HG03280 (cell line): ENCODE results near the gene NKTR.

Experiments used
- ATAC-seq: cut with Tn5 transposase; IDR thresholded peaks from one replicate; pipeline ENCODE4 v1.9.1; 2021; ENCODE audit warnings: mild to moderate bottlenecking, moderate library complexity; ENCODE audit not compliant: unreplicated experiment

The NKTR gene

DNA sequence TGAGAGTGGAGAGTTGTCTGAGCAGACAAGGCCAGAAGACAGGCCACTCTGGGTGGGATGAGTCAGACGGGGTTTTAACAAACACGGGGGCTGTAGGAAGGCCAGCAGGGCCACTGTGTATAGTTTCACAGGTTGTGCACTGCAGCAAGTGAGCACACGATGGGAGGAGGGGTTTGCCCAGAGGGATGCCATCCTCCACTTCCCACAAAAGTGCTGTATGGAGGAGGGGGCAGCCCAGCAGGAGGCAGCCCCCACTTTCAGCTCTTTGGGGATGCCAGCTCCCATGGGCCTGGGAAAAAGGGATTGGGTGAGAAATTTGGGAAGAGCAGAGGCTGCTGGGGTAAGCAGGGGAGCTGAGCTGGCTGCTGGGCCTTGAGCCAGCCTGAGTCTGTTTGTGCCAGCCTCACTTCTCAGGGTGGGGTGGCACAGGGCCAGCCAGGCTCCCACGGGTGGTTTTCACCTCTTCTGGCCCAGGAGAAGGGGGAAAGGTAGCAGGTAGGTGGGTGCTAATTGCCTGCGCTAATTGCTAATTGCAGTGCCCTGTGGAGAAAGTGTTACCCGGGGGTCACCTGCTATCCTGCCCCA, 59.7 kb downstream of the NKTR start:
- no peak for ATAC-seq

- ATAC-seq, result no peak
Observed at GRCh38 chr3:42660898-42661297, 60.4 kb downstream of the NKTR start.

DNA sequence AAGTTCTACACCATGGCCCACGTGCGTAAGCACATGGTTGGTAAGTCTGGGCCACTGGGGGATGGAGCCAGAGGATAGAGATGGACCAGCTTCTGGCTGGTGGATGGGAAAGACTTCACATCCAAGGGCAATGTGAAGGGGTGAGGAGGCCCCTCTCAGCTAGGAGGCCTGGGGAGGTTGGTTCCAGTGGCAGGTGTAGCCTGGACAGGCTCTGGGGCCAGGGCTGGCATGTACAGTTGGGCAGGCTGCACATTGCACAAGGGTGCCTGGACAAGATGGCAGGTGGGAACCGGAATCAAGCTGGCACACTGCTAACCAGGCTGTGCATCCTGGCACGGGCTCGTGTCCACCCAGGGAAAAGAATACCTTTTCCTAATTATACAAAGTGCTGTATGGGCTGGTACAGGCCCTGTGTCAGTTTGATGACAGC, 61.1 kb downstream of the NKTR start:
- no peak for ATAC-seq

DNA sequence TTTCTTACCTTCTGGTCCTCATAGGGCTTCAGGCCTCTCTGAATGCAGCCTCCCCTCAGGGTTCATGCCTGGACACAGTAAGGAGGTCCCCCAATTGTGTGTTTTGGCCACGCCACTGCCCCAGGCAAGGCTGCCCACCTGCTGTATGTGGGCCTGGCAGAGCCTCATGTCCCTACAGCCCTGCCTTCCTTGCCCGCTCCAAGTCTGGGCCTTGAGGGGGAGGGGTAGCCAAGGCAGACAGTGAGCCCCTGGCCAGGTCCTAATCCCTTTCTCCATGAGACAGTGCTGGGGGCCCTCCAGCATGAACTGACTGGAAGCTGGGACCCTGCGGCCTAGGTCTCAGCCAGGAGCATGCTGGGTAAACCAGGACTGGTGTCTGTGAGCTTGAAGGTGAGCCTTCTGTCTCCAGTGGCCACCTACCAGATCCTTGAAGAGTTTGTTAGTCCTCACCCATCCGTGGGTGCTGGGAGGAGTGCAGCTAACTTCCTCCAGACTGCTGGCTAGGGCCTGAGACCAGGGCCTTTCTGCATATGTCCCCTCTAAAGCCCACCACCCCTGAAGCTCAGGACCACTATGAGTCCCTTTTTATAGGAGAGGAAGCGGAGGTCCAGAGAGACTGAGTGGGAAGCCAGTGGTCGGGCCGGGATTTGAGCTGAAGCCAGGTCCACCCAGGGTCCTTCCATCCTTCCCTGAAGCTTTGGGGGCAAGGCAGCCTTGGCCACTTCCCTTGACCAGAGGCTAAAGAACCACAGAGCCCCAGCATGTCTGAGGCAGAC, 61.7 kb downstream of the NKTR start:
- ATAC-seq, result no peak

DNA sequence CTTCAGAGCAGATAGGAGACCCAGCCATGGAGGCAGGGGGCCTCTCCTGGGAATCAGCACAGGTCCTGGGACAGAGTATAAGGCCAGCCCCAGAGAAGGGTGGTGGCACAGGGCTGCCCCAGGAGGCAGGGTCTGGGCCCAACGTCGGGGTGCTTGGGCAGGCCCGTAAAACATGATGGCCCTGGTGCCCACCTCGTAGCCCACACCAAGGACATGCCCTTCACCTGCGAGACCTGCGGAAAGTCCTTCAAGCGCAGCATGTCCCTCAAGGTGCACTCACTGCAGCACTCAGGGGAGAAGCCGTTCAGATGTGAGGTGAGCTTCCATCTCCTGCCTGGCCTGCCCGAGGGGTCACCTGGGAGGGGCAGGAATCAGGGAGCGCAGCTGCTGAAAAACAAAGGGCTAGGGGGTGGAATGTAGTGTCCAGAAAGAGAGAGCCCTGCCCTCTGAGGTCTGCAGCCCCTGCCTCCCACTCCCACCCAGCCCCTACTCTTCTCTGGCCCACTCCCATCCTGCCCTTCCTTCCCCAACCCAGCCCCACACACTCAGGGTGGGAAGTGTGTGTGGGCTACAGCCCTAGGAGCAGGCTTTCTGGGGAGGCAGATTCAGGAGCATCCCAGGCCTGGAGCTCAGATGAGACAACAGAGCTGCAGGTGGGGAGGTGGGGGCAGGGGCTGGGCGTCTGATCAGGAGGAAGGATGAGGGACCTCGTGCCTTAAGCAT, 62.5 kb downstream of the NKTR start:
- ATAC-seq, result no peak

DNA sequence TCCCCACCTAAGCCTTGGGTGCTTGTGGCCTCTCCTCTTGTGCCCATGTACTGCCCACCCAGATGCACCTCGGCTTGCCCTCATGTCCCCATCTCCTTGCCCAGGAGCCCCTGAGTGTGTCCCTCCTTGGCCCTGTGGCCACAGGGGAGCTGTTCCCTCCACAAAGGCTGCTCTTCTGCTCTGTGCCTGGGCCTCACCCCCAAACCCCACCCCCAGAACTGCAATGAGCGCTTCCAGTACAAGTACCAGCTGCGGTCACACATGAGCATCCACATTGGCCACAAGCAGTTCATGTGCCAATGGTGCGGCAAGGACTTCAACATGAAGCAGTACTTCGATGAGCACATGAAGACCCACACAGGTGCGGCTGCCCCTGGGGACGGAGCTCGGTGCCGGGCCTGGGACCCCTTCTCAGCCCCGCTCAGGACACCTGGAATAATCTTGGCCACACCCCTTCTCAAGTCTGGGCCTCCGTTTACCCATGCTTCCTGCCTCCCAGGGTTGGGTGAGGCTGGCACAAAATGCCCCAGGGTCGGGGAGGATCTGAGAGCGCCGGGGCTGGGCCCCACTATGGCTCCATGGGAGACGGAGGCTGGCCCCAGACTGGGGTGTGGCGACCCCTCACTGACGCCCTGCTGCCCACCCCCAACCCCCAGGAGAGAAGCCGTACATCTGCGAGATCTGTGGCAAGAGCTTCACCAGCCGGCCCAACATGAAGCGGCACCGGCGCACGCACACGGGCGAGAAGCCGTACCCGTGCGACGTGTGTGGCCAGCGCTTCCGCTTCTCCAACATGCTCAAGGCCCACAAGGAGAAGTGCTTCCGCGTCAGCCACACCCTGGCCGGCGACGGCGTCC, 63.3 kb downstream of the NKTR start:
- no peak for ATAC-seq

GRCh38 chr3:42664438-42664803, 63.9 kb downstream of the NKTR start:
- ATAC-seq, result no peak

GRCh38 chr3:42665050-42665878, 64.8 kb downstream of the NKTR start:
- no peak for ATAC-seq

DNA sequence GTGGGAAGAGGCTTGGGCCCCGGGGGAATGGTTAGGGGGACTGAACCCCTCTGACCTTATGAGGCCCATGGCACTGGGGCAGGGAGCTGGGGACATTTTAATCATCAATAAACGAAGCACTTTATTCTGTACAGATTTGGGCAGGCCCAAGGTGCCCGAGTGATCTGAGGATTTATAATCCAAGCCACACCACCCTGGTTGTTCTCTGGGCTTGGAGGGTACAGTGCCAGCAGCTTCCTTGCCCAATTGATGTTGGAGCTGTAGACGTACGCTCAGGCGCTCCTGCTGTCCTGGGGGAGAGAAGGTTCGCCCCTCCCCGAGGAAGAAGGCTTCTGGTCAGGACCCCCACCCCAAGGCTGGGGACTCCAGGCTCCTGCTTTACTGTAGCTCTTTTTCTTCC, 65.5 kb downstream of the NKTR start:
- ATAC-seq, result no peak

DNA sequence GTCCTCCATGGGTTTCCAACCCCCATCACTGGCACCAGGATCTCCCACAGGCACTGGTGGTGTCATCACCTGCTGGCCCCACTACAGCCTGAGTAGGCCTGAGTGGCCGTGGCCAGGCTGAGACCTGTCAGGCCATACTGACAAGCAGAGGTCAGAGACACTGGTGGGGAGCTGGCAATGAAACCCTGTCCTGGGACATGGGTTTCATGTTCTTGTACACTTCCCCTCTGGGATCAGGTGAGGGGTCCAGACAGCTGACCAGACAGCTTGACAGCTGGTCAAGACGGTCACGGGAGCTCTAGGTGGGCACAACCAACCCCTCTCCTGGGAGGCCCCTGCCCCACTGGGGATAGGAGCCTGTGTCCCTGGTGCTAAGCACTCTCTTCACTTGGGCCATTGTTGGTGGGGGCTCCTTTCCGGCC, 66.1 kb downstream of the NKTR start:
- no peak for ATAC-seq

DNA sequence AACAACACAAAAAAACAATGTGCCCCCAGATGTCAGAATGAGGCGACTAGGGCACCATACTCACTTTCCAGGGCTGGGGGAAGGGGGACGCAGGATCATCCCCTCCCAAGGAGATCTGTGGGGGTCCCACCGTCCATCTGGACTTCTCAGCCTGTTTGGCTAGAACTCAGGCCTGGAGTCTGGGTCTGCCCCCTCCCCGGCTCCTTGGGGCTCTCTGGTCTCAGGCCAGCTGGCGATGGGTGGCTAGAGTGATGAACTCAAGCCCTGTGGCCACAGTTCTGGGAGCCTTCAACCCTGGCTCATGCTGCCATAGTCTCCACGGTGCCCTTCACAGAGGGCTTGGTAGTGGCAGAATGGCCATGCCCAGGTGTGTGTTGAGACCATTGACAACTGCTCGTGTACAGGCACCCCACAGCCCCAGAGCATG, 66.6 kb downstream of the NKTR start:
- no peak for ATAC-seq

- no peak for ATAC-seq
Observed at GRCh38 chr3:42667523-42668412, 67.3 kb downstream of the NKTR start.

DNA sequence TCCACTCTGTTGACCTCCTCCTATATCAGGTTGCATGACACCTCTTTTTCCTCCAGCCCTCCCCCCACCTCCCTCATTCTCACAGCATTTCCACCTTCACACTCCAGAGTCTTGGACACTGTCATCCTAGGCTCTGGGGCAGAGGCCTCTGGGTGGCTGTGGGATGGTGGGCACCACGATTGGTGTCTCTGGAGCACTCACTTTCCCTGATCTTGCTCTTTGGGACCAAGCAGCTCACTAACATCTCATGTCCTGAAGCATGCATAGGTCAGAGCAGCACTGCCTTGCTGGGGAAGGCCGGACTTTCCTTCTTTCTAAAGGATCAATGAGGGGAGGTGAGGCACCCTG, 67.9 kb downstream of the NKTR start:
- no peak for ATAC-seq

- ATAC-seq, result no peak
Observed at GRCh38 chr3:42668793-42669217, 68.3 kb downstream of the NKTR start.

GRCh38 chr3:42670051-42670576, 69.6 kb downstream of the NKTR start:
- ATAC-seq, result no peak

- no peak for ATAC-seq
Observed at GRCh38 chr3:42670670-42671069, 70.2 kb downstream of the NKTR start.

GRCh38 chr3:42672515-42672914, 72.0 kb downstream of the NKTR start:
- no peak for ATAC-seq

DNA sequence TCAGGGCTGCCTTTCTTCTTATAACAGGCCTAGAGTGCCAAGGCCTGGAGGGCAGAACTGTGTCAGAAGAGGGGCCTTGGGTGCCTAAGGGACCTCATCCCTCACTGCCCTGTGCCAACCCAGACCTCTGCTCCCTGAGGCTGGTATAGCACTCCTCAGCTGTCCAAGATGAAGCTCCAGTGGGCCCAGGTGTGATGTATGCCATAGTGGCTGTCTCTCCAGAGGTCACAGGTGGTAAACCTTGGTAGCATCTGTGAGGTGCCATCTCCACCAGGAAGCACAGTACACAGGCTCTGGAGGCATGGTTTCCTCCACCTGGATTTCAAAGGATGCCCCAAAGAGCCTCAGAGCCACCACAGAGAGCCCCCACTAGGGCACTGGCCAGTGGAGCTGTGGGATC, 72.6 kb downstream of the NKTR start:
- no peak for ATAC-seq

- no peak for ATAC-seq
Observed at GRCh38 chr3:42674146-42674545, 73.7 kb downstream of the NKTR start.
